ENCODE measurements around the gene CRLF3.
"Not testable (repeated sequence)": the region's sequence is repeated elsewhere in the genome, so short reads cannot be mapped to it uniquely, and the experiment has no call there.

The CRLF3 gene

DNA sequence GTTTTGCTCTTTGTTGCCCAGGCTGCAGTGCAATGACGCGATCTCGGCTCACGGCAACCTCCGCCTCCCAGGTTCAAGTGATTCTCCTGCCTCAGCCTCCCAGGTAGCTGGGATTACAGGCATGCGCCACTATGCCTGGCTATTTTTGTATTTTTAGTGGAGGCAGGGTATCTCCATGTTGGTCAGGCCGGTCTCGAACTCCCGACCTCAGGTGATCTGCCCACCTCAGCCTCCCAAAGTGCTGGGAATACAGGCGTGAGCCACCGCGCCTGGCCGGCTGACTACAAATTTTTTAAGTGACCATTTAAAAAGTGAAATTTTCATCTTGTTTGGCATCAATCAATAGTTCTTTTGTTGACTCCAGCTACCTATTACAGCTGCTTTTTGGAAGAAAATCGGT lies 90.3 kb downstream of the CRLF3 start:
- not testable (repeated sequence) for DNase-seq
